ENCODE results near the gene ADGRG6.
"Not testable (repeated sequence)": the region's sequence is repeated elsewhere in the genome, so short reads cannot be mapped to it uniquely, and the experiment has no call there.

The ADGRG6 gene

DNA sequence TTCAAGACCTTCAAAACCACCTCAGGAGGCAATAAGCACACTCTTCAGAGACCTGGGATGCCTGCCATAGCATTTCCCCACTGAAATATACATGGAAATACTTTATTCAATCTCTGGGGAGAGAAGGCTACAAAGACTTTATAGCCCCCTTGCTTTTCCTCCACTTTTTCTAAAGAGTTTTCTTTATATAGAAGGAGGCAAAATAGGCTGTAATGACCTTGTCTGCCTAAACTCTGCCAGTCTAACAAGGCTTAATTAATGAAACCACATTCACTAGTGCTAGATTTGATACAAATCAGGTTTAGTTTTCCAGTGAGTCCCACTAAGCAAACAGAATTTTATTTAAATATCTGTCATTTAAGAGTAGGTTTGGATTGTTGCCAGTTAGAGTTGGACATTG is 114.9 kb downstream of the ADGRG6 start:
- no peak for DNase-seq

DNA sequence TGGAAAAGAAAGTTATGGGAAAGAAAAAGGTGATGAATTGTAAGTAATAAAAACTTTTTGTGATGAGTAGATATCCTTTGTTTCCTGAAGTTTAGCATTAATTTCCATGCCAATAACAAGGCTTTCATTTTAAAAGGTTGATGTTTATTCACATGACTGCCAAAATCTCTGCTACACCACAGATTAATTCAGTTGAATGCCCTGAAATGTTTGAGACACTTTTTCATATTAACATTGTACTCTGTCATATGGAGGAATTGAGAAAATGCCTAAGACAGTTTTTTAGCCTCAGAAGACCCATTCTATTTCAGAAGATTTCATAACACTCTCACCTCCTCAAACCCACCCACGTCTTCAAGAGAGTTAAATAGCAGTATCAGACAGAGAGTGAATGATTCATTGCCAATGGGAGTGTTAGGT is 115.5 kb downstream of the ADGRG6 start:
- no peak for DNase-seq

DNA sequence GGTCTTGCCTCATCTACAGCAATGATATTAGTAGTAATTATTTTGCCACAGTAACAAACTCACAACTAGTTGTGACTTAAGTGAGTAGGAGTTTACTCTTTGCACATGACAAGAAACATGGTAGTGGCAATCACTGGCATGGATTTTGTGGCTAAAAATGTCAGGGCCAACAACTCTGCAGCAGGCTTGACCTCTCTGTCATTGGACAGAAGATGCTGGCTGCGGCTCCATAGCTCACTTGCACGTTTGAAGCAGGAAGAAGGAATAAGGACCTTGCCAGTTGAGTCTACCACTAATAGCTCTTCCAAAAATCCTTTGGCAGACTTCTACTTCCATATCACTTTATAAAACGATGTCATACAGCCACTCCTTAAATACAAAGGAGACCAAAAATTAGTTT is 117.3 kb downstream of the ADGRG6 start:
- DNase-seq = no peak

DNA sequence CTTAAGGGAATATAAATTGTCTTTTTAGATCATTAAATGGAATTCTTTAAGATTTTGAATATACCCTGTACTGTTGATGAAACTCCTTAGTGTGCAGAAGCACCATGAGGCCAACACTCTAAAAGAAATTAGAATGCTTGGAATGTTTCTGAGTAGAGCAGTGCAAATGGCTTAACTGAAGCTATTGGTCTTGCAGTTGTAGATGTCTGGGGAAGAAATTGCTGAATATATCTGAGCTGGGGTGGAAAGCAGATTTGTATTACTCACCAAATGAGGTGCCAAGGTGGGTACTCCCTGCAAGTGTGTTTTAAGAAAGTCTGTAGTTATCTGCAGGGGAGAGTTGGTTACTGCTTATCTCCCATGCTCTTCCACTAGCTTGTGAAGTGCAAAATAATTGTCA is 119.0 kb downstream of the ADGRG6 start:
- DNase-seq = no peak

DNA sequence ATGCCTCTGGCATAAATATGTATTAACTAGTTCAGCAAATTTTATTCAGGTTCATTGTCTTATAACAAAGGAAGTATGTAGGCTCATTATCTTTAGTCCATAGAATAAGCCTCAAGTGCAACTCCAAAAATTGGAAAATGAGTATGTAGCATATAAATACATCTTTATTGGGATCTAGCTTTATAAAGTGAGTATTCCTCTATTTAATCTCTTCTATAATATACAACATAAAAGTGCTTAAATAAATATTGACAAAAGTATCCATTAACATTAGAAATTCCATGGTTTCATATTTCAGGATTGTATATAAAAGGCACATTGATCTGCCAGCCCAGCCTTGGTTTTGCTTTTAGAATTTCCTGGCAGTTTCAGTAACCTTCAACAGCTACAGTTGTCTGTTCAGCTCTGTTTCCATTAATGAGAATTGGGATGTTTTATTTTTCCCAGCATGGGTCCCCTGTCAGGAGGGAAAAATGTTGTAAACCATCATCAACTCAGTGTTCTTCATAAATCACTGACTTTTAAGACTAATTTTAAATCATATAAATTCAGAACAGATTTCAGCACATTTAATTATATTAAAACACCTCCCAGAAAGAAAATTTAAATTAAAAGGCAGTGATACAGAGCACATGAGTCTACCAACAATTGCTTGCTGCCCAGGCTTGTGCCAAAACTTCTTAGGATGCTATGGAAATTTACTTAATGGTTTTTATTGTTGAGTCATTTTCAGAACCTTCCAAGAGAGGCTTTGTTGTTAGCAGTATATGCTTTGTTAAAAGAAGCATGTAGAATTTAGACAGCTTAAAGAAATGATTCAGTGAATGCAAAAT is 119.7 kb downstream of the ADGRG6 start:
- DNase-seq = no peak

DNA sequence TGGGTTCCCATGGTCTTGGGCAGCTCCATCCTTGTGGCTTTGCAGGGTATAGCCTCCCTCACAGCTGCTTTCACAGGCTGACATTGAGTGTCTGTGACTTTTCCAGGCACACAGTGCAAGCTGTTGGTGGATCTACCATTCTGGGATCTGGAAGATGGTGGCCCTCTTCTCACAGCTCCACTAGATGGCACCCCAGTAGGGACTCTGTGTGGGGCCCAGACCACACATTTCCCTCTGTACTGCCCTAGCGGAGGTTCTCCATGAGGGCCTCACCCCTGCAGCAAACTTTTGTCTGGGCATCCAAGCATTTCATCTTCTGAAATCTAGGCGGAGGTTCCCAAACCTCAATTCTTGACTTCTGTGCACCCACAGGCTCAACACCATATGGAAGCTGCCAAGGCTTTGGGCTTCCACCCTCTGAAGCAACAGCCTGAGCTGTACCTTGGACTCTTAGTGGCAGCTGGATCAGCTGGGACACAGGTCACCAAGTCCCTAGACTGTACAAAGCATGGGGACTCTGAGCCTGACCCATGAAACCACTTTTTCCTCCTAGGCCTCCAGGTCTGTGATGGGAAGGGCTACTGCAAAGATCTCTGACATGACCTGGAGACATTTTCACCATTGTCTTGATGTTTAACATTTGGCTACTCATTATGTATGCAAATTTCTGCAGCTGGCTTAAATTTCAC is 124.8 kb downstream of the ADGRG6 start:
- DNase-seq = not testable (repeated sequence)

DNA sequence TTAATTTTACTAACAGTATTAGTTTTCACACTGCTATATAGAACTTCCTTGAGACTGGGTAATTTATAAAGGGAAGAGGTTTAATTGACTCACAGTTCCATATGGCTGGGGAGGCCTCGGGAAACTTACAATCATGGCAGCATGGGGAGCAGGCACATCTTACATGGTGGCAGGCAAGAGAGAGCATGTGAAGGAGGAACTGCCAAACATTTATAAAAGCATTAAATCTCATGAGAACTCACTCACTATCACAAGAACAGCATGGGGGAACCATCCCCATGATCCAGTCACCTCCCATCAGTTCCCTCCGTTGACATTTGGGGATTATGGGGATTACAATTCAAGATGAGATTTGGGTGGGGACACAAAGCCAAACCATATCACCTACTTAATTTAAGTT is 126.7 kb downstream of the ADGRG6 start:
- DNase-seq = not testable (repeated sequence)

DNA sequence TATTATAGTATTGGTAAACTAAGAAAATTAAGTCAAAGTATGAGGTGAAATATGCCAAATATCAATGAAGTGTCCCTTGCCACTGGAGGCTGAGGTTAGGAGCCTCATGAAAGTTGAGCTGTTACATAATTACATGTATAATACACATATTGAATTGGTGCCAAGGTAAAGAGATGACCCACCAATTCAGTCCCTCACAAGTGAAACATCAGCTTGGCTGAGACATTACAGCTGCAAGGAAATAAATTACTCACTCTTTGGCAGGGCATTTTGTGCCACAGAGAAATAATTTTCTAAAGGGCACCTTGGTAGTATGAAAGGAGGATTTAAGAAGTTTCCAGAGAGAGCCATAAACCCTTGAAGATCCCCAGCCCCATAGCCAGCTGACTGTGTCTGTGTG is 127.4 kb downstream of the ADGRG6 start:
- DNase-seq = no peak

DNA sequence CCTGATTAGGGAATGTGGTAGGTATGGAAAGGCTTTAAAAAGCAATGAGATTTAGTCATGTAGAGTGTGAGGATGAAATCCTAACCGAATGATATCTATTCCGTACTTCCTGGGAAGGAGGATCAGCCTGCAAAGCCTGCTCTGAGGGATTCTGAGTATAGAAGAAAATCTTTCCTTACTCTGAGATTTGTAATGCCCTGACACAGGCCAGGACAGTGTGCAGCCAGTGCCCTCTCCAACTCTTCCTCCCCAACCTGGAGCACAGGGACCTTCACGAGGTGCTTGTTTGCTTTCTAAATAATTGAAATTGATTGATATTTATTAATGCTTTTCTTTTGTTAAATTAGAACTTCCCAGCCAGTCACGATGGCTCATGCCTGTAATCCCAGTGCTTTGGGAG is 131.6 kb downstream of the ADGRG6 start:
- no peak for DNase-seq

DNA sequence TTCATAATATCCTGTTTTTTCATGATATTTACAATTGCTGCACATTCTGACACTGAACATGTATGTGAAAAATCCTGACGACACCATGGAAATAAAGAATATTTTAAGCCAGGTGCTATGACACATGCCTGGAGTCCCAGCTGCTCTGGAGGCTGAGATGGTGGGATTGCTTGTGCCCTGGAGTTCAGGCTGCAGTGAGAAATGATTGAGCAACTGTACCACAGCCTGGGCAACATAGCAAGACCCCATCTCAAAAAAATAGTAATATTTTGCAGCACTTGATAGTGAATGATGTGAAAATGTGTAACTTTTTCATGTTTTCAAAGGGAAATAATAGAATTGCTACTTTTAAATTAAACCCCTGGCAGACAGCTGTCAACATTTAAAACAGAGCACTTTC is 137.1 kb downstream of the ADGRG6 start:
- no peak for DNase-seq

DNA sequence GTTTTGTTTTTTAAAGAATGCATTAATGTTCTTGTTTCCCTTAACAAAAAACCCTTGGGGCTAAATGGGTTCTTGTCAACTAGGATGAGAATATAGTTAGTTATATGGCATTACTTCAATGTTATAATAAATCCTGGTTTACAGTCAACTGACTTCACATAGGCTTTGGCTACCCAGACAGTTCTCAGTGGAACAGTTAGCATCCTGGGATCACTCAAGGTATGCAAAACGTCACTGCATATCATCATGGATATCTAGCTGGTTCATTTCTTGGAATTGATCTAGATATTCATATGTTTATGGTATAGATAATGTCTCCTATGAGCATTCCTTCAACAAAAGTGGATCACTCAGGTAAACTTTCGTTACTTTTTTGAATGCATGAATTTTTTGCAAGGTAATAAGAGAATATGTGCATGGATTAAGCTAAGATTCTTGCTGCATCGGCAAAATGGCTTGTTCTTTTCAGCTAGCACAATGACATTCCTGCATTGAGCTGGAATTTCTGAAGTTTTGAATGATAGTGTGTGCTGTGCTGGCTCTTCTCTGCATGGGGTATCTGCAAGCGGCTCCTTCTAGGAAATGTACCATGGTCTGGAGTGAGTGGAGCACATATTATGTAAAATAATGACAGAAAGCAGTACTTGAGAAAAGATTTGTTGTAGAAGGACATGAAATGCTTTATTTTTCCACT is 138.9 kb downstream of the ADGRG6 start:
- DNase-seq = no peak

DNA sequence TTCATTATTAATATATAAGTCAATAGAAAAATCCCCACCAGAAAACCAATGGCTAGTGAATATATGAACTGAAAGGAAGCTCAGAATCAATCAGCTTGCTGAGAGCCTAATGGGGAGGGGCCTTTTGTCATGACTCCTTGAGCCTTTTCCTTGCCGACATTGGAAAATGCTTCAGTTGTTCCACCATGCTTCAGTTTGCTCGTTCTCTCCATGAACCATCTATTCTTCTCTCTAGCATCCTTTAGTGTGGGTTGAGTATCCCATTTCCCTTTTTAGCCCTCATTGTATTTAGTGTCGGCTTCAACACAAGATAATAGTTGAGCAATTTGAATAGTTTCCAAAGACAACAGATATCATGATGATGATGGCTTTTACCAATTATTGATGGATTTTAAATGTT is 139.9 kb downstream of the ADGRG6 start:
- DNase-seq = no peak

DNA sequence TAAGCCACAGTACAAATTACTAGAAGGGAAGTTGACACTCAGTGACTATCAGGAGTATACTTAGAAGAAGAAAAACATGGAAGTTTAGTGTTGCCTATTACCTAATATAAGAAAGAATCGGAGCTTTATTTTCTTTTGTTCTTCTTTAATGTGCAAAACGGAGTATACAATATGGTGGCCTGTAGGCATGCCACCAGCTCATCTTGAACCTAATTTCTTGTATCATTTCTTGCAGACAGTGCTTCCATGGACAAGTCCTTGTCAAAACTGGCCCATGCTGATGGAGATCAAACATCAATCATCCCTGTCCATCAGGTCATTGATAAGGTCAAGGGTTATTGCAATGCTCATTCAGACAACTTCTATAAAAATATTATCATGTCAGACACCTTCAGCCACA is 141.3 kb downstream of the ADGRG6 start:
- DNase-seq = no peak

DNA sequence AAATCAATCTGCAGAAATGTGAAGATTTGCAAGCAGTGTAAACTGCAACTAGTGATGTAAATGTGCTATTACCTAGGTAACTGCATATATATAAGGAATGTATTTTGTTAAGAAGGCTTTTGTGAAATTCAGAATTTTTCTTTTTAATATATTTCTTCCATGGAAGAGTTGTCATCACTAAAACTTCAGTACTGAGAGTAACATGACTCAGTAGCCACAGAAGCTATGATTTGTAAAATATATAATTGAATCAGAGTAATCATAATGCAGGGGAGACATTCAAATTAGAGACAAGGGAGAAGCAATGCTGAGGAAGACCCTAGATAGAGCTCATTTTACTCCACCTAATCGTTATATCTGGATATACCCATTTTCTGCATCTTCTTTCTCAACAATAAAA is 141.7 kb downstream of the ADGRG6 start:
- DNase-seq = no peak

DNA sequence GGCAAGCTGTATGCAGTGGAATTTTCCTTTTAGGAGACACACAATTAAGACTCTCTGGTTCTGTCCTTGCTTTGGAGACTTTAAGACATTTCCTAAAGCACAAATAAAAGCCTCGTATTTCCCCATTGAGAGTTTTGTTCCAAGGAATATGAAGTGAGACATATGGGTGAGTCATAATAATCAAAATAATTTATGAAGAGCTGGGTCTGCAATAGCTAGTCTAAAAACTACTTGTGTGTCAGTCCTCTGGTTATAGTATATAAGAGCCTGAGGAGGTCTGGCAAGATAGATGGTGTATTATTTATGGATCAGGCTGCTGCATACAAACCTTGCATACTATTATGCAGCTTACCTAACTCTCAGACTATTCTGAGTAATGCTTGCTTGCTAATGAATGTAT is 142.6 kb downstream of the ADGRG6 start:
- no peak for DNase-seq

DNA sequence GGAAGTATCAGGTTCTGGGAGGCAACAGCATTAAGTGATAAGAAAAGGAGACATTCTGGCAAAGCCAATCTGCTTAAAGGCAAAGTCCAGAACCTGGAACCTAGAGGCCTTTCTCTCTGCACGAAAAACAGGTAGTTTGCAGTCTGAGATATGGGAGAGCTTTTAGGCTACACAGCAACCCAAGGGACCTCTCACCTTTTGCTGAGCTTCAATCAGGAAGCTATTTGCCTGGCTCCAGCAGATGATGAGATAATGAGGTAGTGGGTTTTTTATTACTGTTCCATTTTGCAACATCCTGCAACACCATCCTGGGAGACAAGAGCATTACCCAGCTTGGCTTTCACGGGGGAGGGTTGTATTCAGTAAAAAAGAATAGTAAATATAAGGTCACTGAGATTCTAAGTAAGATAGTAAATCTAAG is 143.1 kb downstream of the ADGRG6 start:
- DNase-seq = no peak

DNA sequence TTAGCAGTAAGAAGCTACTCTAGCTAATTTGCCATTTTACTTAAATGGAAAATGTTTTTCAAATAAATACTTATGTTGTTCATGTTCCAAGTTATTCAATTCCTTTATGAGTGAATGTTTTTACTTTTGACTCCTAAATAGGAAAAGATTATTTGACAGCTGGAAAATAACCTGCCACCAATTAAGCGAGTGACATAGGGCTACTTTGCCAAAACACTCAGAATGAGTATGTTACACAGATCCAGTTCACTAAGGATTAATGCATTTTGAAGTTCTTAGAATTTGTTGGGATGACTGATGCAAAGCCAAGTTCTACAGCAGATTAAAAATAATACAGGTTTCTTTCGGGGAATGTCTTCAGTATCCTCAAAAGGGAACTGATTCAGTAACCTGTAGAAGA is 144.4 kb downstream of the ADGRG6 start:
- DNase-seq = no peak

DNA sequence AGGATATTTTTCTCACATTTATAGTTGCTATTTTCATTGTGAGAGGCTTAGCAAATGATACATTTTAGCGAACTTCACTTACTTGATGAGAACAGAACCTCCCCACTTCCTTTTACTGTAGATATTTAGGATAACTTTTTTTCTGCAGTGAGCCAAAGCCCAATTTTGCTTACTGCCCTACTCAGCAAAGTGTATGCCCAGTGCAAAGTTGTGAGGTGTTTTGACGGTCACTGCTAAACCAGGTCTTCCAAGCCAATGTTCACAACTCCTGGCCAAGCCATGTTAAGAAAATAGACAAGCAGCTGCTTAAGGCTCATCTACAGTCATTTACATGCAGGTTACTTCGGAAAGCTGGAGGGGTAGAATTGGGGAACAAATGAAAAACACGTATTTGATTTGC is 144.8 kb downstream of the ADGRG6 start:
- no peak for DNase-seq

DNA sequence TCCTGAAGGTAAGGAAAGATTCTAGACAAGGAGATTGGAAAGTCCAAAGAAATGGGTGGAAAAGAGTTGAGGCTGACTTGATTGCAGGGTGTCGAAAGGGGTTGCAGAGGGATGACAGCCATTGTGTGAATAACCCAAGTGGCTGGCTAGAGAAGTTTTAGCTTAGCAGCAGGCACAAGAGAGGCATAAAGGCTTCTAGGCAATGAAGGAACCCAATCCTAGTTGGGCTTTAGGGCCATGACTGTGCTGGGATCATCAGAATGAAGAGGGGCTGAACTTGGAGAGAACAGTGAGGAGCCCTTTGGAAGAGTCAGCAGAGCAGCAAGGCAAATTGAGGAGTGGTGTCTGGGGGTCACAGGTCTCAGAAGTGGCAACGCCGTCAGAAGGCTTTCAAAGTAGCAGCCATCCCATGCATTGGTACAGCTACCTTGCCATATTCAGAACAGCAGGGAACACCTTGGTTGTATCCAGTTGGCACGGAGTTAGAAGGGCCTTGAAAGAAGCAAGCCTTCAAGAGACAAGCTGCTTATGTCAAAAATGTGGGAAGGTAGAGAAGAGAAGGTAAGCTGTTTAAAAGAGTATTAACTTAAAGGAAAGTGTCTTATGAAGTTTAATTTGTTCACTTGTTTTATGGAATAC is 146.4 kb downstream of the ADGRG6 start:
- no peak for DNase-seq

DNA sequence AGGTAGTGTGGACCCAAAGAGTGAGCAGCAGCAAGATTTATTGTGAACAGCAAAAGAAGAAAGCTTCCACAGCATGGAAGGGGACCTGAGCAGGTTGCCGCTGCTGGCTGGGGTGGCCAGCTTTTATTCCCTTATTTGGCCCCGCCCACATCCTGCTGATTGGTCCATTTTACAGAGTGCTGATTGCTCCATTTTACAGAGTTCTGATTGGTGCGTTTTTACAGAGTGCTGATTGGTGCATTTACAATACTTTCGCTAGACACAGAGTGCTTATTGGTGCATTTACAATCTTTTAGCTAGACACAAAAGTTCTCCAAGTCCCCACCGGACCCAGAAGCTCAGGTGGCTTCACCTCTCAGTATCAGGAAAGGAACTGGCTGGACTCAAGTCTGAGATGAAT is 149.0 kb downstream of the ADGRG6 start:
- not testable (repeated sequence) for DNase-seq

DNA sequence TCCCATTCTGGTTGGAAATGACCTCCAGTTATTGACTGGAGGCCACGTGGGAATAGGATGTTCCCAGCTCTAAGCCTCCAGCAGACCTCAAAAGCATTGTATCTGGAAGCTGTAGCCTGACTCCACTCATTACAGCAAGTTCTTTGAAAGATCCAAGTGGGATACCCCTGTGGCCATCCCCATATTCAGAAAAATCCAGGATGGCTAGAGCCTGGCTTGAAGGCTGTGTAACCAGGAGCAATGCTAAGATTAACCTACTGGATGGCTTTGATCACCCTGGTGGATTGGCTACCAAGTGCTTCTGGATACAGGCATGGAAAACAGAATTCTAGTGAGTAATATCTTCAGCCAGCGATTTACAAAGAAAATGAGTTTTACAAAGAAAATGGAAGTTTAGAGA is 151.2 kb downstream of the ADGRG6 start:
- no peak for DNase-seq

DNA sequence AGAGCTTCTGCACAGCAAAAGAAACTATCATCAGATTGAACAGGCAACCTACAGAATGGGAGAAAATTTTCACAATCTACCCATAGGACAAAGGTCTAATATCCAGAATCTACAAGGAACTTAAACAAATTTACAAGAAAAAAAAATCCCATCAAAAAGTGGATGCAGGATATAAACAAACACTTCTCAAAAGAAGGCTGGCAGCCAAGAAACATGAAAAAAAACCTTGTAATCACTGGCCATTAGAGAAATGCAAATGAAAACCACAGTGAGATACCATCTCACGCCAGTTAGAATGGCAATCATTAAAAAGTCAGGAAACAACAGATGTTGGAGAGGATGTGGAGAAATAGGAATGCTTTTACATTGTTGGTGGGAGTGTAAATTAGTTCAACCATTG is 152.4 kb downstream of the ADGRG6 start:
- DNase-seq = not testable (repeated sequence)

DNA sequence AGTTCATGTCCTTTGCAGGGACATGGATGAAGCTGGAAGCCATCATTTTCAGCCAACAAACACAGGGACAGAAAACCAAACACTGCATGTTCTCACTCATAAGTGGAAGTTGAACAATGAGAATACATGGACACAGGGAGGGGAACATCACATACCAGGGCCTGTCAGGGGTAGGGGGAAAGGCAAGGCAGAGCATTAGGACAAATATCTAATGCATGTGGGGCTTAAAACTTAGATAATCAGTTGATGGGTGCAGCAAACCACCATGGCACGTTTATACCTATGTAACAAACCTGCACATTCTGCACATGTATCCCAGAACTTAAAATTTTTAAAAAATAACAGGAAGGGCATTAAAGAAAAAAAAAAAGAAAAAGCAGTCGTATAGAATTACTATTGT is 153.0 kb downstream of the ADGRG6 start:
- not testable (repeated sequence) for DNase-seq
